Stimulated activated effector memory CD8-positive, alpha-beta T cell treated with anti-CD3 and anti-CD28 coated beads, Interleukin-12 subunit alpha, Interleukin-12 subunit beta, amount 100 ng/mL, for 72 hours (primary cell): ENCODE data around the gene GRIK3.

Experiments
- ATAC-seq: fragments of 150-1000 bp; cut with Tn5 transposase; 2 replicates; pipeline ENCODE4 v1.10.0; 2021
- DNase-seq, 2 donors: peaks; one replicate each; pipeline ENCODE4 v3.0.0; 2021 to 2022; ENCODE audit warnings: low spot score in 2 of 2
- H3K27ac Mint-ChIP-seq: one replicate; pipeline ENCODE4 v1.8.0; 2022; ENCODE audit warnings: mild to moderate bottlenecking, mixed read lengths
- H3K36me3 Mint-ChIP-seq: one replicate; pipeline ENCODE4 v1.8.0; 2022; ENCODE audit warnings: mild to moderate bottlenecking, mixed read lengths
- H3K4me1 Mint-ChIP-seq: one replicate; pipeline ENCODE4 v1.8.0; 2022; ENCODE audit warnings: mixed read lengths
- H3K4me3 Mint-ChIP-seq: one replicate; pipeline ENCODE4 v1.8.0; 2022; ENCODE audit warnings: mild to moderate bottlenecking, mixed read lengths
- H3K9me3 Mint-ChIP-seq: one replicate; pipeline ENCODE4 v1.8.0; 2022; ENCODE audit warnings: mixed read lengths

Gene GRIK3

DNA sequence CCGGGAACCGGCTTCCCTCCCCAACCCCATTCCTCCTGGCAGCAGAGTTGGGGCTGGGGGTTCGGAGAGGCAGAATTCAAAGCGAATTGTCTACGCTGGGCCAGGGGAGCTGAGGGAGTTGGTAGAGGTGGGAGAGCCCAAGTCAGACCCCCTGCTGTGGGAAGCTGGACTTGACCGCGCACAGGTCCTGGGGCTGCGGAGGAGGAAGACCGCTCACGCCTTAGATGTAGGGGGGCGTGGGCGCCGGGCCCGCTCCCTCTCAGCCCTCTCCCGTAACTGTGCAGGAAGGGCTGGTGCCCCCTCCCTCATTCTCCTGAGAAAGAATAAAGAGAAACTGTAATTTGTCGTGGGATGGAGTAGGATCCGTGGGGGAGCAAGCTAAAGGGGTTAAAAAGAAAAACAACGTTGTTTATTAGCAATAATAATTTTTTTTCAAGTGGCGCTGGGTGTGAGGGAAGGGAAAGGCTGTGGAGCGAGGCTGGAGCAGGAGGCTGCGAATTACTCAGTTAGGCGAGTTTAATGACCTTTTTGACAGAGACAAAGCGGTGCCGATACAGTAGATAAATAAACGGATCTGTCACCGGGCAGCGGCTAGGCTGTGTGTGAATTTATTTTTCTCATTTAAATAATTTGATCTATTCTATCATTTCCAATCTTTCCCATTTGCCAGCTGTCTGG is 838 bp upstream of the GRIK3 start:
- Mint-ChIP-seq H3K4me3 (no peak overlapping the region), H3K36me3 (no peaks in the 10 kb centered on the region), H3K9me3 (no peaks in the 10 kb centered on the region), H3K4me1 (peaks cover 15% of the 10 kb centered on the region), H3K27ac (no peak overlapping the region)
- no peak for DNase-seq
- ATAC-seq, result no peak

GRCh38 chr1:37033355-37034101 is 787 bp downstream of the GRIK3 start:
- no peak overlapping the region for H3K4me3 Mint-ChIP-seq
- DNase-seq (no peak), ATAC-seq (no peak)
- no peaks in the 10 kb centered on the region for H3K36me3 Mint-ChIP-seq
- H3K9me3 Mint-ChIP-seq, result no peaks in the 10 kb centered on the region
- H3K4me1 Mint-ChIP-seq, result peaks cover 15% of the 10 kb centered on the region
- no peak overlapping the region for H3K27ac Mint-ChIP-seq

DNA sequence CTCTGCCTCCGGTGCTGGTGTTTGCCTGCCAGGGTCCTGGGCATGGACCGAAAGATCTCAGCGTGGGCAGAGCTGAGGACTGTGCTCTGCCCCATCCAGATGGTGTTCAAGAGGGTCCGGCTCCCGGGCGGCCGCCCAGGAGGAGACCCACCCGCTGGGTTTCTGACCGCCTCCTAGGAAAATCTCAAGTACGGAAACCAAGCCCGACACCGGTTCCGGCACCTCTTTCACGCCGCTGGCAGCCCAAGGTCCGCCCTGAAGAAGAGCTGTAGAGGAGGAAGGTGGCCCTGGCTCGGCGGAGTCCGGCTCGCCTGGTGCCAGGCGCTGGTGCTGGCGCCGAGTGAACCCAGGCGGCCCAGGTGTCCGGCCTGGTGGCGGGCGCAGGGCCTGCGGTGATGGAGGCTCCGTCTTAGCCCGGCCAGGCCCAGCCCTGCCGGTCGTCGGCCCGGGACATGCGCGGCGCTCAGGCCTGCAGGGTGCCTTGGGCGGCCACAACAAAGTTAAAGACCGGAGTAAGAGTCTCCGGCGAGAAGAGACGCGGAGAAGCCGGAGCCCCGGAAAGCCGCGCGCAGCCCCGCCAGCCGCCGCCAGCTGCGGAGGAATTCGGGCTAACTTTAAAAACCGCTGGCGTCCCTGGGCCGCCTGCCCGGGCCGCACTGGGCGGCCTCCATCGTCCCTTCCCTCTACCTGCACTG is 1.5 kb downstream of the GRIK3 start:
- H3K9me3 Mint-ChIP-seq, result no peaks in the 10 kb centered on the region
- no peak overlapping the region for H3K4me3 Mint-ChIP-seq
- DNase-seq, result no peak
- H3K4me1 Mint-ChIP-seq, result peaks cover 15% of the 10 kb centered on the region
- no peak overlapping the region for H3K27ac Mint-ChIP-seq
- no peaks in the 10 kb centered on the region for H3K36me3 Mint-ChIP-seq
- no peak for ATAC-seq

DNA sequence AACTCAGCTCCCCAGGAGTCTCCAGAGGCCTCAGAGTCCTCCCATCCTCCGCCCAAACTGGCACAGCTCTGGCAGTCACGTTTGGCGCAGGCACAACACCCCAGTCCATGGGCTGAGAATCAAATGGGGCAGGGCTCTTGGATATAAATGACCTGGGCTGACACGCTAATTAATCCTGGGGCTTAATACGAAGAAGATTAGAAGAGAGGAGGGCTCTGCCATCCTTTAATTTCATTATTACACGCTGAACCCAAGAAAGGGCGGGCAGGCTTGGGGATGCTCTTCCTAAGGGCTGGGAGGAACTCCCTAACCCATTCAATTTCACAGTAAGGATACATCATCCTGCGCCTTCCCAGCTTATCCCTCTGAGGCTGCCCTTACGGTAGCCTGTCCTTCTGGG is 2.4 kb downstream of the GRIK3 start:
- ATAC-seq (no peak), DNase-seq (no peak)
- Mint-ChIP-seq H3K36me3 (no peaks in the 10 kb centered on the region), H3K9me3 (no peaks in the 10 kb centered on the region), H3K27ac (no peak overlapping the region), H3K4me1 (peaks cover 15% of the 10 kb centered on the region), H3K4me3 (no peak overlapping the region)

- Mint-ChIP-seq H3K27ac (no peak overlapping the region), H3K9me3 (no peaks in the 10 kb centered on the region), H3K4me3 (no peak overlapping the region), H3K4me1 (peaks cover 14% of the 10 kb centered on the region), H3K36me3 (no peaks in the 10 kb centered on the region)
- ATAC-seq (no peak), DNase-seq (no peak)
These were observed 2.9 kb downstream of the GRIK3 start for GRCh38 chr1:37031429-37031828.

GRCh38 chr1:37028981-37029617 is 5.2 kb downstream of the GRIK3 start:
- DNase-seq (no peak), ATAC-seq (no peak)
- Mint-ChIP-seq H3K4me1 (no peaks in the 10 kb centered on the region), H3K27ac (no peak overlapping the region), H3K4me3 (no peak overlapping the region), H3K36me3 (no peaks in the 10 kb centered on the region), H3K9me3 (no peaks in the 10 kb centered on the region)

DNA sequence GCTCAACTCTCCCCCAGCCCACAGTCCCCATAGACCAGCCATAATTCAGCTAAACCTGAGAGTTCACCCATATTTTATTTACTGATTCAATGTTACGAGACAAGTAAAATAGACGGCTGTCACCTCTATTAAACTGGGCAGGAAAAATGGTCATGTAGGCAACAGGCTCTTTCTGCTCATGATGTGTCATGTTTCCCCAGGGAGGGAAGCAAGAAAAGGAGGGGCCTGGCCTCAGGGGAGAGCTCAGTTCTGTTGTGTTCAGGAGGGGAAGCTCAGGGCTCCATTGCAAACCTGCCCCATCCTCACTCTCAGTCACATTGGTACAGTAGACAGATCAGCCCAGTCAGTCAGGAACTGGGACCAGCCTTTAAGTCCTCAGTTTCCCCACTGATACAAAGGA is 12.8 kb downstream of the GRIK3 start:
- no peak for ATAC-seq
- no peak for DNase-seq
- H3K4me1 Mint-ChIP-seq, result no peaks in the 10 kb centered on the region
- H3K36me3 Mint-ChIP-seq, result no peaks in the 10 kb centered on the region
- H3K27ac Mint-ChIP-seq, result no peak overlapping the region
- no peak overlapping the region for H3K4me3 Mint-ChIP-seq
- no peaks in the 10 kb centered on the region for H3K9me3 Mint-ChIP-seq

GRCh38 chr1:37020653-37021277 is 13.6 kb downstream of the GRIK3 start:
- no peaks in the 10 kb centered on the region for H3K36me3 Mint-ChIP-seq
- no peak overlapping the region for H3K4me3 Mint-ChIP-seq
- H3K9me3 Mint-ChIP-seq, result no peaks in the 10 kb centered on the region
- no peaks in the 10 kb centered on the region for H3K4me1 Mint-ChIP-seq
- ATAC-seq (no peak), DNase-seq (no peak)
- H3K27ac Mint-ChIP-seq, result no peak overlapping the region

DNA sequence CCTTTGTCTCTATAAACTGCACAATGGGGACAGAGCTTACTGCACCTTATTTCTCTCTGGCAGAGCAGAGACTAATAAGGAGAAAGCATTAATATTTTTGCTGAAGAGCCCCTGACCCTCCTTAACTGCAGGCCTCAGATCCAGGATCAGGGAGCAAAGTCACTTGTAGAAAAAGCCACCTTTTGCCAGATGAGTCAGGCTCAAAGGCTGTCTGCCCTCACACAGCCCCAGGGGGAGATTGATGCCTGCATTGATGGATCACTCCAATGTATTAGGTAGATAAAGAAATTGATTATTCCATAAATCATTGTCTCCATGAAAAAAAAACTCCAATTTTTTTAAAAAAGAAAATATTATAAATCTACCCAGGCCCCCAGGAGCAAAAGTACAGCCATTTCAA is 15.8 kb downstream of the GRIK3 start:
- no peak overlapping the region for H3K27ac Mint-ChIP-seq
- ATAC-seq (no peak), DNase-seq (no peak)
- no peaks in the 10 kb centered on the region for H3K4me1 Mint-ChIP-seq
- H3K36me3 Mint-ChIP-seq, result no peaks in the 10 kb centered on the region
- H3K9me3 Mint-ChIP-seq, result no peaks in the 10 kb centered on the region
- H3K4me3 Mint-ChIP-seq, result no peak overlapping the region

GRCh38 chr1:37017720-37018119 is 16.6 kb downstream of the GRIK3 start:
- no peaks in the 10 kb centered on the region for H3K4me1 Mint-ChIP-seq
- H3K4me3 Mint-ChIP-seq, result no peak overlapping the region
- ATAC-seq (no peak), DNase-seq (no peak)
- H3K36me3 Mint-ChIP-seq, result no peaks in the 10 kb centered on the region
- H3K9me3 Mint-ChIP-seq, result no peaks in the 10 kb centered on the region
- H3K27ac Mint-ChIP-seq, result no peak overlapping the region

GRCh38 chr1:37016121-37016520 is 18.2 kb downstream of the GRIK3 start:
- Mint-ChIP-seq H3K27ac (no peak overlapping the region), H3K4me1 (no peaks in the 10 kb centered on the region), H3K36me3 (no peaks in the 10 kb centered on the region), H3K9me3 (no peaks in the 10 kb centered on the region), H3K4me3 (no peak overlapping the region)
- ATAC-seq (no peak), DNase-seq (no peak)

- Mint-ChIP-seq H3K4me3 (no peak overlapping the region), H3K9me3 (no peaks in the 10 kb centered on the region), H3K4me1 (no peaks in the 10 kb centered on the region), H3K36me3 (no peaks in the 10 kb centered on the region), H3K27ac (no peak overlapping the region)
- DNase-seq (no peak), ATAC-seq (no peak)
These were observed 18.6 kb downstream of the GRIK3 start for GRCh38 chr1:37015713-37016112.

DNA sequence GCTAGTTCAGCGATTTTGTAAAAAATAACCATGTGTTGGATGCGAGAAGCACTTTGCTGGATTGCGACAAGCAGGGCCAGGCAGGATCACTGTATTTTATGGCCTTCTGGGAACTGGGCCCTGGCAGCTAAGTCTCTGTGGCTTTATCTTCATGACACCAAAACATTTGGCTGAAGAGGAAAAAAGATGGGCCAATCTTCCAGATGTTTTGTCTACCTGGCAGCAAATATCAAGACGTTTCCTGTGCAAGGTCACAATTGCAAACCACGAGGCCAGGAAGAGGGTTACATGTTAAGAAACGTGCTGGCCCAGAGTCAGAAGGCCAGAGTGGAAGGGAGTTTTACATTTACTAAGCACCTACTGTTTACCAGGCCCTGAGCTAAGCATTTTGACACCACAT is 22.1 kb downstream of the GRIK3 start:
- ATAC-seq, result no peak
- Mint-ChIP-seq H3K36me3 (no peaks in the 10 kb centered on the region), H3K4me1 (no peaks in the 10 kb centered on the region), H3K4me3 (no peak overlapping the region), H3K9me3 (no peaks in the 10 kb centered on the region), H3K27ac (no peak overlapping the region)
- DNase-seq, result no peak

DNA sequence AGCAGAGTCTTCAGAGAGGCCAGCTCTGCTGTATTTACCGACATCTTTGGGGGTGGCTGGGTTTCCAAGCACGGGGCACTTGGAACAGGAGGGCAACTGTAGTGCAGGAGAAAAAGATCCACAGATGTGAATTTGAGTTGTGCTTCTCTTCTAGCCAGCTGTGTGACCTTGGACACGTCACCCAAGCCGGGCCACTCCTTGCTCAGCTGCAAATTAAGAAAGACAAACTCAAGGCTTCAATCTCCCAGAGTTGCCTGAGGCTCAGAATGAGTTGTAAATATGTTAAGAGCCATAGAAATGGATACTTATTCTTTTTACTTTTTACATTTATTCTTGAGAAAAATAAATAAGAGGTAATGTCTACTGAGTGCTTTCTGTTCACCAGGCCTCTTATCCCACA is 24.3 kb downstream of the GRIK3 start:
- Mint-ChIP-seq H3K4me3 (no peak overlapping the region), H3K4me1 (no peaks in the 10 kb centered on the region), H3K9me3 (no peaks in the 10 kb centered on the region), H3K36me3 (no peaks in the 10 kb centered on the region), H3K27ac (no peak overlapping the region)
- DNase-seq (no peak), ATAC-seq (no peak)

DNA sequence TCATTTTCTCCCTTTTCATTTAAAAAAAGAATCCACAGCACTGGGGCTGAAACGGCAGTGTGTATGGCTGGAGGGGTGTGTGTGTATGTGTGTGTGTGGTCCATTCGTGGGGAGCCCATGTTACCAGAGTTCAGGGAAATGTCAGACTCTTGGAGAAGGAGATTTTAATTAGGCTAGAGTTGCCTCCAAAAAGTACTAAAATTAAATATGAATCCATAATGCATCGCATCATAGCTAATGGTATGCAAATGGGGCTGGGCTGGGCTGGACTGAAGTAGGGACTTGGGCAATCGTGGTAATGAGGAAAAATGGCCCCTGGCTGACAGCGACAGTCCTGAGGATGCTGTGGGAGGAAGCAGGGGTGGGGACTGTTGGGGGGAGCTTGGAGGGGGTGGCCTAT is 24.8 kb downstream of the GRIK3 start:
- Mint-ChIP-seq H3K36me3 (no peaks in the 10 kb centered on the region), H3K27ac (no peak overlapping the region), H3K4me3 (no peak overlapping the region), H3K4me1 (no peaks in the 10 kb centered on the region), H3K9me3 (no peaks in the 10 kb centered on the region)
- ATAC-seq (no peak), DNase-seq (no peak)
